HepG2 (cell line): ENCODE measurements around the gene TMEM198. TPM values are rescaled to one million over a fixed set of nuclear protein-coding genes. Genes with fewer than 3 reads are reported as not detected.

Experiments
- GLMP ChIP-seq: sonication (generic); formaldehyde crosslinking; IDR thresholded peaks from 2 replicates; pipeline ENCODE4 v1.9.0; 2021; ENCODE audit warnings: missing genetic modification reagents, mild to moderate bottlenecking, borderline replicate concordance
- HES4 ChIP-seq: sonication (generic); formaldehyde crosslinking; IDR thresholded peaks from 2 replicates; pipeline ENCODE4 v1.9.0; 2021; ENCODE audit warnings: mild to moderate bottlenecking, missing genetic modification reagents, borderline replicate concordance
- HMGXB4 ChIP-seq, 2 experiments: sonication (generic) in 1 of 2; formaldehyde crosslinking in 1 of 2; IDR thresholded peaks; 2 replicates each; pipeline versions ENCODE4 v1.4.0 to v1.6.1; 2018 to 2020; ENCODE audit warnings: missing genetic modification reagents in 2 of 2, borderline replicate concordance in 1 of 2, low read depth in 1 of 2, mild to moderate bottlenecking in 1 of 2, missing biosample characterization in 1 of 2
- KDM5B ChIP-seq: sonication (generic); formaldehyde crosslinking; IDR thresholded peaks from 2 replicates; pipeline ENCODE4 v1.4.0; 2020; ENCODE audit warnings: missing genetic modification reagents, mild to moderate bottlenecking, borderline replicate concordance
- NCOA5 ChIP-seq: sonication (generic); formaldehyde crosslinking; IDR thresholded peaks from 2 replicates; pipeline ENCODE4 v1.4.0; 2020; ENCODE audit warnings: missing genetic modification reagents
- NR1H2 ChIP-seq: sonication (generic); formaldehyde crosslinking; IDR thresholded peaks from 2 replicates; pipeline ENCODE4 v1.8.1; 2022; ENCODE audit warnings: low read depth, missing genetic modification reagents, borderline replicate concordance
- ONECUT2 ChIP-seq: sonication (generic); formaldehyde crosslinking; IDR thresholded peaks from 2 replicates; pipeline ENCODE4 v1.4.0; 2020; ENCODE audit warnings: missing genetic modification reagents
- SIX1 ChIP-seq: sonication (generic); formaldehyde crosslinking; IDR thresholded peaks from 2 replicates; pipeline ENCODE4 v1.4.0; 2020; ENCODE audit warnings: missing genetic modification reagents, borderline replicate concordance
- STAT5B ChIP-seq: sonication (generic); formaldehyde crosslinking; IDR thresholded peaks from 2 replicates; pipeline ENCODE4 v1.4.0; 2020; ENCODE audit warnings: missing genetic modification reagents
- TRAFD1 ChIP-seq: sonication (generic); formaldehyde crosslinking; IDR thresholded peaks from 2 replicates; pipeline ENCODE4 v1.5.1; 2020; ENCODE audit warnings: missing genetic modification reagents, mild to moderate bottlenecking, borderline replicate concordance
- ZBTB7A ChIP-seq: sonication (generic); formaldehyde crosslinking; IDR thresholded peaks from 2 replicates; pipeline ENCODE4 v1.8.0; 2022; ENCODE audit warnings: mild to moderate bottlenecking, missing genetic modification reagents
- ZNF7 ChIP-seq: IDR thresholded peaks from 2 replicates; pipeline ENCODE4 v1.6.1; 2016; ENCODE audit warnings: missing biosample characterization, missing genetic modification reagents
- ZNF775 ChIP-seq: sonication (generic); formaldehyde crosslinking; IDR thresholded peaks from 2 replicates; pipeline ENCODE4 v1.4.0; 2020; ENCODE audit warnings: missing genetic modification reagents, mild to moderate bottlenecking, moderate library complexity, borderline replicate concordance
- polyA plus RNA-seq, 8 experiments: library from polyadenylated mRNA; depleted of rRNA in 3 of 8; stranded (reverse) in 7 of 8; unstranded in 1 of 8; fragments of >200 nt; fragmentation: Illumina TruSeq in 4 of 8; extraction: Trizol in 4 of 8; gene quantifications; 2 replicates each; pipeline versions ENCODE4 v1.2.1 to v1.2.3, GENCODE V29; 2011 to 2016; ENCODE audit warnings: low read depth in 4 of 8, missing spikeins in 1 of 8, mixed read lengths in 1 of 8; ENCODE audit not compliant: insufficient read depth in 1 of 8
- total RNA-seq, 5 experiments: library from RNA; depleted of rRNA; stranded (reverse); fragments of >200 nt; fragmentation: Illumina TruSeq; extraction: Trizol; gene quantifications; 2 replicates each; pipeline ENCODE4 v1.2.3, GENCODE V29; 2016; ENCODE audit warnings: low read depth in 1 of 5
- TF ChIP-seq, protein P1 (sequence below): sonication (generic); formaldehyde crosslinking; IDR thresholded peaks from 2 replicates; pipeline ENCODE4 v1.8.1; 2022; ENCODE audit warnings: mild to moderate bottlenecking, missing genetic modification reagents
- TF ChIP-seq, protein P2 (sequence below): IDR thresholded peaks from 2 replicates; pipeline ENCODE4 v1.6.1; 2016; ENCODE audit warnings: low read depth
- TF ChIP-seq, protein P3 (sequence below): sonication (generic); formaldehyde crosslinking; IDR thresholded peaks from 2 replicates; pipeline ENCODE4 v1.4.0; 2020; ENCODE audit warnings: low read depth, missing genetic modification reagents

TMEM198 gene
- total and polyA plus RNA-seq, 2 of the 13 experiments (the other 11 are each of a cell fraction or from before 2014, with no cell fraction given) = 17.3 to 23.5 TPM

DNA sequence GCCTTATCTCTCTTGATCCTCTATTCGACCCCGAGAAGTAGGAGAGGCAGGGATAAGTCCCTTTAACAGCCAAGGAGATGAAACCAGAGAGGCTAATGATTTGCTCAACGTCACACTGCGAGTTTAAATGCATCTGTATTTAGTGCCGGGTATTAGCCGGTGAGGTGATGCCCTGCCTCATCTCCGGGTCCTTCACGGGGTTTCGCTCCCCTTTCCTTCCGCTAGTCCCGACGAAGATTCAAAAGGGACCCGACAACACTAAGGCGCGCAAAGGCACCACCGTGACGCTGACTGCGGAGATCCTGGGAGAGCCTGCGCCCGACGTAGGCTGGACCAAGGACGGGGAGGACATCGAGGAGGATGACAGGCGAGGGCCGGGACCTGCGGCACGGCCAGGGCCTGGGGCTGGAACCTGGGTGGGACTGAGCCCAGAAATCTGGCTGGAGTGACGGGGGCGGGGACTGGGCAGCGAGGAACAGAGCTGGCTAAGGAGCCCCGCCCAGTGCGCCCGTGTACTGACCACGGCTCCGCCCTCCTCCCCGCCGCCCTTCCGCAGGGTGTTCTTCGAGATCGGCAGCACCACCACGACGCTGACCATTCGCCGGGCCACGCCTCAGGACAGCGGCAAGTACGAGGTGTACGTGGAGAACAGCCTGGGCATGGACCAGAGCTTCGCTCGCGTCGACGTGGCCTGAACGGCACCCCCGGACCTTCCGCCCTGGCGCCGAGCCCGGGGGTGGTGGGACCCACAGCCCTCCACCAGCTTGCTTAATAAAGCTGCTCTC lies 46.1 kb upstream of the TMEM198 start (continued):
- TF ChIP-seq ZNF775 (CRISPR knock-in tag) (no peak), NR1H2 (CRISPR knock-in tag) (0 out of 2 replicates have a peak, but pooled peaks have one; percentile 33), NCOA5 (CRISPR knock-in tag) (no peak), ONECUT2 (CRISPR knock-in tag) (no peak), KDM5B (CRISPR knock-in tag) (peak; percentile 89), ZNF7 (CRISPR knock-in tag) (no peak), HMGXB4 (CRISPR knock-in tag; IDR thresholded peaks at IDR 0.05; ENCODE audit: borderline replicate concordance in 1 of 2, low read depth in 1 of 2) (peak in 1 of 2 experiments; percentile 49; a peak in 2 of 4 replicates), GLMP (CRISPR knock-in tag) (no peak), HES4 (CRISPR knock-in tag) (peak; percentile 36; the same call in 1 of the 2 replicates), TRAFD1 (no peak), ZBTB7A (CRISPR knock-in tag) (peak; percentile 60; the same call in 1 of the 2 replicates), STAT5B (CRISPR knock-in tag) (no peak), SIX1 (0 out of 2 replicates have a peak, but pooled peaks have one; percentile 10)
- TF ChIP-seq, protein P1, sequence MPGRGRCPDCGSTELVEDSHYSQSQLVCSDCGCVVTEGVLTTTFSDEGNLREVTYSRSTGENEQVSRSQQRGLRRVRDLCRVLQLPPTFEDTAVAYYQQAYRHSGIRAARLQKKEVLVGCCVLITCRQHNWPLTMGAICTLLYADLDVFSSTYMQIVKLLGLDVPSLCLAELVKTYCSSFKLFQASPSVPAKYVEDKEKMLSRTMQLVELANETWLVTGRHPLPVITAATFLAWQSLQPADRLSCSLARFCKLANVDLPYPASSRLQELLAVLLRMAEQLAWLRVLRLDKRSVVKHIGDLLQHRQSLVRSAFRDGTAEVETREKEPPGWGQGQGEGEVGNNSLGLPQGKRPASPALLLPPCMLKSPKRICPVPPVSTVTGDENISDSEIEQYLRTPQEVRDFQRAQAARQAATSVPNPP = no peak
- TF ChIP-seq, protein P2, sequence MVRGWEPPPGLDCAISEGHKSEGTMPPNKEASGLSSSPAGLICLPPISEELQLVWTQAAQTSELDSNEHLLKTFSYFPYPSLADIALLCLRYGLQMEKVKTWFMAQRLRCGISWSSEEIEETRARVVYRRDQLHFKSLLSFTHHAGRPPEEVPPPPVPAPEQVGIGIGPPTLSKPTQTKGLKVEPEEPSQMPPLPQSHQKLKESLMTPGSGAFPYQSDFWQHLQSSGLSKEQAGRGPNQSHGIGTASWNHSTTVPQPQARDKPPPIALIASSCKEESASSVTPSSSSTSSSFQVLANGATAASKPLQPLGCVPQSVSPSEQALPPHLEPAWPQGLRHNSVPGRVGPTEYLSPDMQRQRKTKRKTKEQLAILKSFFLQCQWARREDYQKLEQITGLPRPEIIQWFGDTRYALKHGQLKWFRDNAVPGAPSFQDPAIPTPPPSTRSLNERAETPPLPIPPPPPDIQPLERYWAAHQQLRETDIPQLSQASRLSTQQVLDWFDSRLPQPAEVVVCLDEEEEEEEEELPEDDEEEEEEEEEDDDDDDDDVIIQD (CRISPR knock-in tag) = no peak
- TF ChIP-seq, protein P3, sequence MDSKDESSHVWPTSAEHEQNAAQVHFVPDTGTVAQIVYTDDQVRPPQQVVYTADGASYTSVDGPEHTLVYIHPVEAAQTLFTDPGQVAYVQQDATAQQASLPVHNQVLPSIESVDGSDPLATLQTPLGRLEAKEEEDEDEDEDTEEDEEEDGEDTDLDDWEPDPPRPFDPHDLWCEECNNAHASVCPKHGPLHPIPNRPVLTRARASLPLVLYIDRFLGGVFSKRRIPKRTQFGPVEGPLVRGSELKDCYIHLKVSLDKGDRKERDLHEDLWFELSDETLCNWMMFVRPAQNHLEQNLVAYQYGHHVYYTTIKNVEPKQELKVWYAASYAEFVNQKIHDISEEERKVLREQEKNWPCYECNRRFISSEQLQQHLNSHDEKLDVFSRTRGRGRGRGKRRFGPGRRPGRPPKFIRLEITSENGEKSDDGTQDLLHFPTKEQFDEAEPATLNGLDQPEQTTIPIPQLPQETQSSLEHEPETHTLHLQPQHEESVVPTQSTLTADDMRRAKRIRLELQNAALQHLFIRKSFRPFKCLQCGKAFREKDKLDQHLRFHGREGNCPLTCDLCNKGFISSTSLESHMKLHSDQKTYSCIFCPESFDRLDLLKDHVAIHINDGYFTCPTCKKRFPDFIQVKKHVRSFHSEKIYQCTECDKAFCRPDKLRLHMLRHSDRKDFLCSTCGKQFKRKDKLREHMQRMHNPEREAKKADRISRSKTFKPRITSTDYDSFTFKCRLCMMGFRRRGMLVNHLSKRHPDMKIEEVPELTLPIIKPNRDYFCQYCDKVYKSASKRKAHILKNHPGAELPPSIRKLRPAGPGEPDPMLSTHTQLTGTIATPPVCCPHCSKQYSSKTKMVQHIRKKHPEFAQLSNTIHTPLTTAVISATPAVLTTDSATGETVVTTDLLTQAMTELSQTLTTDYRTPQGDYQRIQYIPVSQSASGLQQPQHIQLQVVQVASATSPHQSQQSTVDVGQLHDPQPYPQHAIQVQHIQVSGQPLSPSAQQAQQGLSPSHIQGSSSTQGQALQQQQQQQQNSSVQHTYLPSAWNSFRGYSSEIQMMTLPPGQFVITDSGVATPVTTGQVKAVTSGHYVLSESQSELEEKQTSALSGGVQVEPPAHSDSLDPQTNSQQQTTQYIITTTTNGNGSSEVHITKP (CRISPR knock-in tag) = no peak
